GM21786 (cell line): Measurements from ENCODE around the gene FOLR3.
"Not testable (repeated sequence)": the region's sequence is repeated elsewhere in the genome, so short reads cannot be mapped to it uniquely, and the experiment has no call there.

ENCODE experiments used
- ATAC-seq: cut with Tn5 transposase; IDR thresholded peaks from one replicate; pipeline ENCODE4 v1.9.1; 2021; ENCODE audit not compliant: unreplicated experiment

Gene FOLR3

DNA sequence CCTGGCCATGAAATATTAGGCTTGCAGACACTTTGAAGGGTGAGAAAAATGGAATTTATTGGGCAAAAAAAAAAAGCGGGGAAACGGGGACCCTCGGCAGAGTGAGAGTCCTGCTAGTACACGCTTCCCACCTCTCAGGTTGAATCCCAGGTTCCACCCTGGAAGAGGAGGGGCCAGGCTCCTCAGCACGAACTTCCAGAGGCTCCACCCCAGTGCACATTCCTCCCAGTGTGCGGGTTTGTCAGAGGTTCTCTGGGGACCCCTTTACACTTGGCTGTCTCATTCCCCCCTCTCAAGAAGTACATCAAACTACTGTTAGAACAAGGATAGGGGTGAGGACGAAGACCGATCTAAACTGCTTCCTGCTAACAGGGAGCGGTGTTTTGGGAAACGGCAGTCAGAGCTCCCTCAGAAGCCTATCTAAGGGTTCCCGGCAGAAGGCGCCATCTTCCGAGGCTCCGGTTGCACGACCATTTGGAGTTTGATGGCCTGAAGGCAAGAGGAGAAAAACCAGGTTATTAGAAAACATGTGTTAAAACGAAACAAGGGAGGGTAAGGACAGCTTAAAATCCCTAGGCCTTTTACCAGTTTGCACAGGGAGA, 27.5 kb downstream of the FOLR3 start:
- ATAC-seq: no peak

DNA sequence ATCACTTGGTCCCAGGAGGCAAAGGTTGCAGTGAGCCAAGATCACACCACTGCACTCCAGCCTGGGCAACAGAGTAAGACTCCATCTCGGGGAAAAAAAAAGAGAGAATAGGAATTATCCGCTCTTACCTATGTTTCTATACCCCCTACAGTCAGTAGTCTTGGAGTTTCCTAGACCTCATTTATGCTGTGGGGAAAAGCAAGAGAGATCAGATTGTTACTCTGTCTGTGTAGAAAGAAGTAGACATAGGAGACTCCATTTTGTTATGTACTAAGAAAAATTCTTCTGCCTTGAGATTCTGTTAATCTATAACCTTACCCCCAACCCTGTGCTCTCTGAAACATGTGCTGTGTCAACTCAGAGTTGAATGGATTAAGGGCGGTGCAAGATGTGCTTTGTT, 28.7 kb downstream of the FOLR3 start:
- ATAC-seq: not testable (repeated sequence)

DNA sequence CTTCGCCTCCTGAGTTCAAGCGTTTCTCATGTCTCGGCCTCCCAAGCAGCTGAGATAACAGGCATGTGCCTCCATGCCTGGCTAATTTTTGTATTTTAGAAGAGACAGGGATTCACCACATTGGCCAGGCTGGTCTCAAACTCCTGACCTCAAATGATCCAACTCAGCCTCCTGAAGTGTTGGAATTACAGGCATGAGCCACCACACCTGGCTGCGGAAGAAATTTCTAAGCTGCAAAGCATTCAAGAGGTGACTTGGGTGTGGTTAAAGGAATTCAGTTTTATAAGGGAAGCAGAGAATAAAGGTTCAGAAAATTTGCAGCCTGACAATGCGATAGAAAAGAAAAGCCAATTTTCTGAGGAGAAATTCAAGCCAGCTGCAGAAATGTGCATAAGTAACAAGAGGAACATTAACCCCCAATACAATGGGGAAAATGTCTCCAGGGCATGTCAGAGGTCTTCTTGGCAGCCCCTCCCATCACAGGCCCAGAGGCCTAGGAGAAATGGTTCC, 33.6 kb downstream of the FOLR3 start:
- ATAC-seq: not testable (repeated sequence)

DNA sequence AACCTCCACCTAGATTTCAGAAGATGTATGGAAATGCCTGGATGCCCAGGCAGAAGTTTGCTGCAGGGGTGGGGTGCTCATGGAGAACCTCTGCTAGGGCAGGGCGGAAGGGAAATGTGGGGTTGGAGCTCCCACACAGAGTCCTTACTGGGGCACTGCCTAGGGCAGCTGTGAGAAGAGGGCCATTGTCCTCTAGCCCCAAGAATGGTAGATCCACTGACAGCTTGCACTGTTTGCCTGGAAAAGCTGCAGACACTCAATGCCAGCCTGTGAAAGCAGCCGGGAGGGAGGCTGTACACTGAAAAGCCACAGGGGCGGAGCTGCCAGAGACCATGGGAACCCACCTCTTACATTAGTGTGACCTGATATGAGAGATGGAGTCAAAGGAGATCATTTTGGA, 34.2 kb downstream of the FOLR3 start:
- ATAC-seq: not testable (repeated sequence)

DNA sequence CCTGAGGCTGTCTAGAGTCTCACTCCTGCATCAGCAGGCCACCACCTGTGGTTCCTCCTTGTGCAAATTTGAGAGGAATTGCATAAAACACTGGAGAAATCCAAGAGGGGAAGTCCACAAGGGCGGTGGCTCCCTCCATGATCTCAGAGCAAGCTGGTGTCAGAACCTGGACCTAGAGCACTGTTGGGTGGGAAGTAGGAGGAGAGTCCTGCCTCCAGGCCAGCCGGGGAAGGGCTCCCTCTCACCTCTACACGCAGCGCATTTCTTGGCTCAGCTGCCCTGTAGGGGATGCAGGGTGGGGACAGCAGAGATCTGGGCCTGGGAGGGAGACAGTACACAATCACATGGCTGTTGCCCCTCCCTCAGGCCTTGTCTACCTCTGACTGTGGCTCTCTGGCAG, 36.5 kb downstream of the FOLR3 start:
- ATAC-seq: not testable (repeated sequence)

DNA sequence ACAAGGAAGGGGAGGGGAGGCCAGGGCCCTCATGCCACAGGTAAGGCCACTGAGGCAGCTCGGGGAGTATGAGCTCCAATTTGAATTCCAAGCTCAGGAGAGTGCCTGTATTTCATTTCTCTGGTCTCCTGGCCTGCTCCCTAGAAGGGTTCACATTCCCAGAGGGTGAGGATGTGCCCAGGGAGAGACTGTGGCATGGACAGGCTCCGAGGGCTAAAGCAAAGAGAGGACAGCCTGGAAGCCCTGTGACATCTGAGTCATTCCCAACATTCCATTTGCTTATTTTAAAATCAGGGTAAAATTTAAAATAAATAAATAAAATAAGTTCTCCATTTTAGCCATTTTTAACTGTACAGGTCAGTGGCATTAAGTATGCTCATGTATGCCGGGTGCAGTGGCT, 37.8 kb downstream of the FOLR3 start:
- ATAC-seq: no peak

DNA sequence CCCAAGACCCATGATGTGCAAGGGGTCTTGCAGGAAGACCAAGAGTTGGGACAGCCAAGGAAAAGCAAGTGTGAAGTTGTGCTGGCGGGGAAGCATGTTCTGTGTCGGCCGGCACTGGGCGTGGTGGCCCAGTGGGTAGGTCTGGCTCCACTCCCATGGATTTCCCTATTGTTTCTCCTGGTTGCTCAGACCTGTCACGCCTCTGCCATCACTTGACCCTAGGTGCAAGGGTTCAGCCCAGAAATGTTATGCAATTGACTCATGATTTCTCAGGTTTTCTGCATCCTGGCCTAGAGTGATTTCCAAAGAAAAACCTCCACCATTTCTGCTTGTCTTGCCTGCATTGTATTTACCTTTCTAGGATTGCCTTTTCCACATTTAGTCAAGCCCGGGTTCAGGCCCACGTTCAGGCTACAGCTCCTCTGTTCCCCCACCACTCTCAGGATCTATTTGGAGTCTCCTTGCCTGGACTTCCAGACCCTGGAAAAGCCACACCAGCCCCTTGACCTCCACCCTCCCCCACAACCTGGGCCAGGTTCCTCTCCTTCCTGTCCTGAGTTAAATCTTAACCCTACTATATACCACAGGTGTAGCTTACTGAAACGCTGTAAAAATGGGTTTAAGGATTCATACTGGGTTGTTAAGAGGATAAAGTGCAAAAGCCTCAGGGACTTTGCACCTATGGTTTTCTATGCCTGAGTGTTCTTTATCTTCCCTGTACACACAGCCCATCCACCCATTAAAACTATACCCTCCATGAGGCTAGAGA, 39.0 kb downstream of the FOLR3 start:
- ATAC-seq: no peak

DNA sequence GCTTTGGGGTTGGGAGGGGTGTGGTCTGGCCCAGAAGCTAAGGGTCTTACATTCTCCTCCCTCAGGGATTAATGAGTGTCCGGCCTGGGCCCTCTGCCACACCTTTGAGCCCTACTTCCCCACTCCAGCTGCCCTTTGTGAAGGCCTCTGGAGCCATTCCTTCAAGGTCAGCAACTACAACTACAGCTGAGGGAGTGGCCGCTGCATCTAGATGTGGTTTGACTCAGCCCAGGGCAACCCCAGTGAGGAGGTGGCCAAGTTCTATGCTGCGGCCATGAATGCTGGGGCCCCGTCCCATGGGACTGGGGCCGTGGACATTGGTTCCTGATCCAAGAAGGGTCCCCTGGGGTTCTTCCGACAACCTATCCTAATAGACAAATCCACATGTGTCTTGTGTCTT, 42.1 kb downstream of the FOLR3 start:
- no peak for ATAC-seq

DNA sequence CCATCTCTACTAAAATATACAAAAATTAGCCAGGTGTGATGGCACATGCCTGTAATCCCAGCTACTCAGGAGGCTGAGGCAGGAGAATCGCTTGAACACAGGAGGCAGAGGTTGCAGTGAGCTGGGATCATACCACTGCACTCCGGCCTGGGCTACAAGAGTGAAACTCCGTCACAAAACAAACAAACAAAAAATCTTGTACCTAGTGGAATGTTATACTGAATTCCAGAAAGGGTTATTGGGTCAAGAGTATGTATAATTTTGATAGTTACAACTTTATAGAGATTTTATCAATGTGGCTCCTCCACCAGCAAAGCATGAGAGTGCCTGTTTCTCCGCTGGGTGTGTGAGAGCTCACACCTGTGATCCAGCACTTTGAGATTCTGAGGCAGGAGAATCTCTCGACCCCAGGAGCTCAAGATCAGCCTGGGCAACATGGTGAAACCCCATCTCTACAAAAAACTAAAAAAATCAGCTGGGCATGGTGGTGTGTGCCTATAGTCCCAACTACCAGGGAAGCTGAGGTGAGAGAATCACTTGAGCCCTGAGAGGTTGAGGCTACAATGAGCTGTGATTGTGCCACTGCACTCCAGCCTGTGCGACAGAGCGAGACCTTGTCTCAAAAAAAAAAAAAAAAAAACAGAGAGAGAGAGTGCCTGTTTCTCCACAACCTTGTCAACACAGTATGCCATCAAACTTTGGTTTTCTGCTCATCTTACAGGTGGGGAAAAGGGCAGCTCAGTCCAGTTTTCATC, 43.7 kb downstream of the FOLR3 start:
- no peak for ATAC-seq

DNA sequence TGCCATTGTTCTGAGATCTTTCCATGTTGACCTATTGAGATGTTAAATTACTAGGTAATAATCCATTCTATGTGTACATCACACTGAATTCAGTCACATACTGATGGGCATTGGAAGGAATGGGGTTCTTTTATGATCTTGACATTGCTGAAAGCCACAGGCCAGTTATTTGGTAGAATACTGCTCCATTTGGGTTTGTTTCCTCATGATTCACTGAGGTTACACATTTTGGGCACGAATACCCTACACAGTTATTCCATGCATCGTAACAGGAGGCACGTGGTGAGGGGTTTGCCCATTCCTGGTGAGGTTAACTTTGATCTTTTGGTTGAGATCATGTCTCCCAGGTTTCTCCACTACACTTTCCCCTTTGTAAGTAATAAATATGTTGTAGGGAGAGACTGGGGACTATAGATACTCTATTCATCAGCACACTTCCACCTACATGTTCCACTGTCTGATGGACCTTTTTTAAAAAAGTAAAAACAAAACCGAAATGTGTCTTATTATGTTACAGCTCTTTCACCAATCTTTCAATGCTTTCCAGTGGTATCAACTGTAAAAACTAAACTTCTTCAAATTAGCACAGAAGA, 44.4 kb downstream of the FOLR3 start:
- ATAC-seq: no peak

DNA sequence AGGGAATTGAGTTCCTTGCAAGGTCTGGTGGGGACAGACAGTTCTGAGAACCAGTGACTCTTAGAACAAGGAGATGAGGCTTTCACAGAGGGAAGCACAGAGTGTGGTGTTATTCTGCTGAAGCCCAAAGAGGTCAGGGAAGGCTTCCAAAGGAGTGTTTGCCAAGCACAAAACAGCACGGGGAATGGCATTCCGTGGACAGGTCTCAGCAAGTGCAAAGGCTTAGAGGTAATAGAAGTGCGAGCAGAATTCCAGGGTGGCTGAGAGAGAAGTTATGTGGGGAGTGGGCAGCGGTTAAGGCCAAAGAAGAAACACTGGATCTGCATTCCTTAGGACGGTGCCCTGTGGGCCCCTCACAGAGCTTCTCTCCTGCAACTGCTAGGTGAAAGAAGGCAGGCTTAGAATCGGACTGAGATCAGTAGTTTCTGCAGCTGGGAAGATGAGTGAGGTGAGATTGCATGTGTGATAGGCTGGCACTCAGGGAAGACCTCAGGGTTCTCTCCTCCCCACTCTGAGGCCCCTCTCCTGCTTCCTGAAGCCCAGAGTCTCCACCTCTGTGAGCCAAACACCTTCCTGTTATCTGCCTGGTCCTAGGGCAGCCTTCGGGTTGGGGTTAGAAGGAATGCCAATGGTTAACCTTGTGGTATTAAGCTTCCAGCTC, 45.5 kb downstream of the FOLR3 start:
- not testable (repeated sequence) for ATAC-seq

DNA sequence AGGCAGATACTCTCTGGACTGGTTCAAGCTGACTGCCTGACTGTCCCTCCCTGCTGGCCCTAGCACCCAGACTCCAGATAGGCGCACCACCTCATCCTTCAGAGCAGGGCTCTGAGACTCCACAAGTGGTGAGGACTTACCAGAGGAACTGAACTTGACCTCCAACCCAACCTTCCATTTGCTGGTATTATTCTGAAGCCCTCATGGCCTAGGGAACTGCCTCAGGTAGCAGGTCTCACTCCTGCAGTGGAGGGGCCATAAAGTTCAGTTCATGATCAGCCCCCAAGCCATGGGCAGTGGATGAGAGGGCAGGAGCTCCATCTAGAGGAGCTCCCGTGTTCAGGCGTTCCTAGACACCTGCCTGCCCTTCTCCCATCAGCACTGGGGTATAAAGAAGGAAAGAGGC, 46.0 kb downstream of the FOLR3 start:
- not testable (repeated sequence) for ATAC-seq

DNA sequence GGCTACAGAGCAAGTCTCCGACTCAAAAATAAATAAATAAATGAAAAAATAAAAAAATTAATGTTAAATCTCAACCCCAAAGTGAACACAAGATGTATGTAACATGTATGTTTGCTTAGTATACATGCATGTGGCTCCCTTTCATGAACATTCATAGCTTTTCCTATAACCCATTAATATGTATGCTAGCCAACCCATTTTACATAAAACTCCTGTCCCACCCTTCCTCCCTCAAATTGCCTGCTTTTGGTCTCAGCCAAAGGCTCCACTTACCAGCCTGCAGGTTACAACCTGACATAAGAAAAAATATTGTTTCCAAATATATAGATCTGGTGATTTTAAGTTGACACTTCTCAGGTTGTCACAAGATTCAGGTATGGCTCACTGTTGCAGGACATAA, 52.7 kb downstream of the FOLR3 start:
- no peak for ATAC-seq
